Spinal cord (tissue), 10 donors: ENCODE results near the gene KIAA1210. TPM values are rescaled to one million over a fixed set of nuclear protein-coding genes. Genes with fewer than 3 reads are reported as not detected.

ENCODE experiments used
- DNase-seq, 6 donors: peaks; one replicate each; pipeline versions ENCODE4 v3.0.0 to v3.0.0-alpha.2; 2013 to 2015; ENCODE audit warnings: low spot score in 6 of 6, low read depth in 4 of 6
- H3K27ac ChIP-seq: one replicate; pipeline ENCODE4 v1.5.1; 2013; ENCODE audit warnings: low read depth, low read length, control low read depth
- H3K27me3 ChIP-seq: one replicate; pipeline ENCODE4 v1.6.1; 2013; ENCODE audit warnings: low read length; ENCODE audit not compliant: control insufficient read depth, insufficient read depth
- H3K36me3 ChIP-seq: one replicate; pipeline ENCODE4 v1.6.1; 2013; ENCODE audit warnings: low read length; ENCODE audit not compliant: control insufficient read depth, insufficient read depth
- H3K4me1 ChIP-seq: one replicate; pipeline ENCODE4 v1.6.1; 2013; ENCODE audit warnings: low read length; ENCODE audit not compliant: control insufficient read depth, insufficient read depth
- H3K4me3 ChIP-seq: one replicate; pipeline ENCODE4 v1.5.1; 2013; ENCODE audit warnings: low read depth, low read length, control low read depth
- H3K9me3 ChIP-seq: one replicate; pipeline ENCODE4 v1.6.1; 2013; ENCODE audit warnings: low read length; ENCODE audit not compliant: control insufficient read depth, insufficient read depth
- WGBS: methylation state at CpG from one replicate; pipeline ENCODE4 v1.1.5; 2013; ENCODE audit warnings: missing lambda C conversion rate; ENCODE audit not compliant: insufficient coverage; 5-methylcytosine and 5-hydroxymethylcytosine counted together
- polyA plus RNA-seq, 2 donors: library from polyadenylated mRNA; unstranded; fragments of 120-200 nt; gene quantifications; one replicate each; pipeline ENCODE4 v1.2.1, GENCODE V29; 2013; ENCODE audit not compliant: insufficient read length in 2 of 2
- total RNA-seq, 2 donors: library from RNA; depleted of rRNA in 1 of 2; stranded (reverse); fragments of 120-200 nt in 1 of 2; fragments of >200 nt in 1 of 2; gene quantifications; one replicate each; pipeline versions ENCODE4 v1.2.3 to v1.2.4, GENCODE V29; 2013 to 2014
- donor health status: healthy.

The KIAA1210 gene
- total and polyA plus RNA-seq, 4 donors = 0.11 to 2.1 (median 0.49) TPM

DNA sequence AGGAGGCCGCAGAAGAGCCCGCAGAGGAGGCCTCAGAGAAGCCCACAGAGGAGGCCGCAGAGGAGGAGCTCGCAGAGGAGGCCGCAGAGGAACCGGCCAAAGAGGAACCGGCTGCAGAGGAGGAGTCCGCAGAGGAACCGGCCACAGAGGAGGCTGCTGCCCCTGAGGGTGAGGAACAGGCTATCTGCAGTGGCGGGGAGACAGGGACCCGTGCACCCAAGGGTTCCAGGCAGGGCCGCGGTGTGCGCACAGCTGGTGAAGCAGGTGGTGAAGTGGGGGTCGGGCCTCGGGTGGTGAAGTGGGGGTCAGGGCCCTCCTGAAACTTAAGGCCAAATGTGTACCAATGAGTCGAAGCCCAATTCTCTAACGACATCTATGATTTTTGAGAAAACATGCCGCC is 53.7 kb downstream of the KIAA1210 start:
- Histone ChIP-seq H3K9me3 (no peaks in the 10 kb centered on the region), H3K4me1 (no peaks in the 10 kb centered on the region), H3K27ac (no peak overlapping the region), H3K4me3 (no peak overlapping the region), H3K27me3 (no peaks in the 10 kb centered on the region), H3K36me3 (no peaks in the 10 kb centered on the region)
- 88% methylated on average over 13 of the region's 19 CpGs for WGBS
- no peak for DNase-seq

DNA sequence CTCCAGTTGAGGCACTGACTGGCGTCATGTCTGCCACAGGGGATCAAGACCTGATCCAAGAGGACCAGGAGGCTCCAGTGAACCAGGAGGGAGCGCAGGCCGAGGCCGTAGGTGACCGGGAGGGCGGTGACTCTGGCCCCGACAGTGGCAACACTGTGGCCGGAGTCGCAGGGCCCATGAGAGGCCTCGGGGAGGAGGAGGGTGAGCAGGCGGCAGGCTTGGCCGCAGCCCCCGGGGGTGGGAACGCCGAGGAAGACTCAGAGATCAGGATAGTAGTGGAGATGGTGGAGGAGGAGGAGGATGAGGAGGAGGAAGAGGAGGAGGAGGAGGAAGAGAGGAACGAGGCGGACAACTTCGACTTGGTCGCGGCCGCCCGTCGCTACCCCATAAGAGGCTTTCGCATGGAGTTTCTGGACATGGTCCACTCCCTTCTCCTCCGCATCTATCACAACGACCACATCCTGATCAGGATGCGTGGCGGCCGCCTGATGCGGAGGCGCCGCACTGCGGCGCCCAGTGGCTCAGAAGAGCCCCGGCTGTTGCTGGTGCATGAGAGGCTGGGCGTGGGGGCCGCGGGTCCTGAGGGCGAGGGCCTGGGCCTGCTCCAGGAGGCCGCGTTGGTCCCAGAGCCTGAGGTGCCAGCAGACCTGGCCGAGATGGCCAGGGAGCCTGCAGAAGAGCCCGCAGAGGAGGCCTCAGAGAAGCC is 54.3 kb downstream of the KIAA1210 start:
- no peak overlapping the region for H3K27ac ChIP-seq
- H3K4me3 ChIP-seq = no peak overlapping the region
- H3K4me1 ChIP-seq = no peaks in the 10 kb centered on the region
- no peaks in the 10 kb centered on the region for H3K9me3 ChIP-seq
- DNase-seq = no peak
- H3K36me3 ChIP-seq = no peaks in the 10 kb centered on the region
- H3K27me3 ChIP-seq = no peaks in the 10 kb centered on the region
- 87% methylated on average over 42 of the region's 43 CpGs for WGBS

GRCh38 chrX:119072744-119073143 is 54.9 kb downstream of the KIAA1210 start, which contains the start of gene CT47C1:
TSS of gene CT47C1 (plus strand) at chrX:119072993. CDS start at chrX:119073226, 233 bp downstream.
- DNase-seq = no peak
- 89% methylated on average over 5 of the region's 6 CpGs for WGBS
- Histone ChIP-seq H3K36me3 (no peaks in the 10 kb centered on the region), H3K4me3 (no peak within 1 kb of the TSS), H3K27ac (no peak within 1 kb of the TSS), H3K4me1 (no peaks in the 10 kb centered on the region), H3K27me3 (no peaks in the 10 kb centered on the region), H3K9me3 (no peaks in the 10 kb centered on the region)

GRCh38 chrX:119071381-119071780 is 56.2 kb downstream of the KIAA1210 start:
- H3K27me3 ChIP-seq = no peaks in the 10 kb centered on the region
- H3K9me3 ChIP-seq = no peaks in the 10 kb centered on the region
- no peak for DNase-seq
- H3K36me3 ChIP-seq = no peaks in the 10 kb centered on the region
- no peak overlapping the region for H3K4me3 ChIP-seq
- 71% methylated on average over 2 of the region's 2 CpGs for WGBS
- no peaks in the 10 kb centered on the region for H3K4me1 ChIP-seq
- no peak overlapping the region for H3K27ac ChIP-seq

GRCh38 chrX:119069762-119070161 is 57.9 kb downstream of the KIAA1210 start:
- Histone ChIP-seq H3K27me3 (no peaks in the 10 kb centered on the region), H3K9me3 (no peaks in the 10 kb centered on the region), H3K36me3 (no peaks in the 10 kb centered on the region), H3K4me1 (no peaks in the 10 kb centered on the region), H3K4me3 (no peak overlapping the region), H3K27ac (no peak overlapping the region)
- 79% methylated on average over 1 of the region's 1 CpG for WGBS
- no peak for DNase-seq

DNA sequence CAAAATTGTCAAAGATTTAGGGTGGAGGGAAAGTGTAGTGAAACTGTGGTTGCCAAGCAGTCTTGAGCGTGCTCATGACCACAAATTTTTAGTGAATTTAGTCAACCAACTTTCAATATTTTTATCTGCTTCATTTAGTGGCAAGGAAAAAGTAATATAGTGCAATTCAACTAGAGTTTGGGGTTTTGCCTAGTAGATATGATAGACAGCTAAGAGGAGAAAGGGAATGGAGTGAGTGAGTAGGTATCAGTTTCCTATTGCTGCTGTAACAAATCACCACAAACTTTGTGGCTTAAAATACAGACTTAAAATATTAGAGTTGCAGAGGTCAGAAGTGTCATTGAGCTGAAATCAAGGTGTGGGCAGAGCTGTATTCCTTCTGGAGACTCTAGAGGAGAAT is 58.5 kb downstream of the KIAA1210 start:
- no peaks in the 10 kb centered on the region for H3K27me3 ChIP-seq
- H3K4me3 ChIP-seq = no peak overlapping the region
- no peaks in the 10 kb centered on the region for H3K36me3 ChIP-seq
- no peak for DNase-seq
- no peak overlapping the region for H3K27ac ChIP-seq
- no peaks in the 10 kb centered on the region for H3K9me3 ChIP-seq
- no peaks in the 10 kb centered on the region for H3K4me1 ChIP-seq
- whole genome bisulfite sequencing = no CpG with 5 or more reads among the region's 1 CpG

GRCh38 chrX:119067023-119067739 is 60.4 kb downstream of the KIAA1210 start:
- H3K4me3 ChIP-seq = no peak overlapping the region
- H3K27me3 ChIP-seq = no peaks in the 10 kb centered on the region
- H3K4me1 ChIP-seq = no peaks in the 10 kb centered on the region
- no peaks in the 10 kb centered on the region for H3K36me3 ChIP-seq
- no CpG with 5 or more reads among the region's 7 CpGs for WGBS
- DNase-seq = peak in 3 of 6 donors; percentile 2 to 69 (median 62)
- H3K9me3 ChIP-seq = no peaks in the 10 kb centered on the region
- no peak overlapping the region for H3K27ac ChIP-seq

DNA sequence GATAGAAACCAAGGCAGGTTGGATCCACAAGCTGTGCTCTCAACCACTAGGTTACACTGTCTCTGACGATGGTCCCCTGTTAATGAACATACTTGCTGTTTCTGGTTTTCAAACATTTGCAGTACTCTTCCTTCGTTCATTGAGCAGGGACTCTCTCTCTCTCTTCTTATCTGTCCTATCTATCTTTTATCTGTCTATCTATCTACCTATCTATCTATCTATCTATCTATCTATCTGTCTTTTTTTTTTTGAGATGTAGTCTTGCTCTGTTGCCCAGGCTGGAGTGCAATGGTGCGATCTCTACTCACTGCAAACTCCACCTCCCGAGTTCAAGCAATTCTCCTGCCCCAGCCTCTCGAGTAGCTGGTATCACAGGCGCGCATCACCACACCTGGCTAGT is 64.2 kb downstream of the KIAA1210 start:
- Histone ChIP-seq H3K36me3 (no peaks in the 10 kb centered on the region), H3K27ac (no peak overlapping the region), H3K4me1 (no peaks in the 10 kb centered on the region), H3K27me3 (no peaks in the 10 kb centered on the region), H3K4me3 (no peak overlapping the region), H3K9me3 (no peaks in the 10 kb centered on the region)
- 49% methylated on average over 2 of the region's 7 CpGs for WGBS
- no peak for DNase-seq

- no CpG with 5 or more reads among the region's 6 CpGs for WGBS
- H3K4me3 ChIP-seq = no peak overlapping the region
- H3K9me3 ChIP-seq = no peaks in the 10 kb centered on the region
- H3K27me3 ChIP-seq = no peaks in the 10 kb centered on the region
- no peak overlapping the region for H3K27ac ChIP-seq
- no peak for DNase-seq
- H3K4me1 ChIP-seq = no peaks in the 10 kb centered on the region
- H3K36me3 ChIP-seq = no peaks in the 10 kb centered on the region
Measured at GRCh38 chrX:119062750-119063374, 64.8 kb downstream of the KIAA1210 start.
